Measurements from ENCODE around the gene HOXC6.

DNA sequence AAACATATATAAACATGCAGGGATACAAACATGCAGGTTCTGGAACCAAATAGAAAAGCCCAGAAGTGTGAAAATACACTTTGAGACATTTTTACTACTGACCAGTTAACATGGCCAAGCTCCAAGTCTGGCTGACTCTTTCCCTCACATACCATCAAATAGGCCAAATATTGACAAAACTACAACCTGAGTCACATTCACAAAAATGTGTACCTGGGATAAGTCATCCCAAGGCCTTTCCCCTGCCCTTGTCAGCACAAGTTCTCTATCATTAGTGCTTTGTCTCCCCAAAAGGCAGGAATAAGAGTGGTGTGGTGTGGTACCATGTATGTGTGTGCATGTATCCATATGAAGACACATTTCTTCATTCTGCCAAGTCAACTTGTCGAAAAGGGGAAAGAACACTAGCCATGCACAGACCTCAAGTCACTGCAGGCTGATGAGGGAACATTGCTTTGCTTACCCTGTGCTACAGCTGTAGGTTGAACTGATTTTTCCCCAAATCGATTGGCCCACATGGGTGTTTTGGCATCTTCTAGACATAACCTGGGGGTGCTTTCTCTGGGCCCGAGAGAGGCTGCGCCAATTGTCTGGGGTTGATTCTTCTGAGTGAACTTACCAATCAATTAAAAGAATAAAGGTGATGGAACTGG, 40.3 kb downstream of the HOXC6 start:
- TF ChIP-seq, protein P1, sequence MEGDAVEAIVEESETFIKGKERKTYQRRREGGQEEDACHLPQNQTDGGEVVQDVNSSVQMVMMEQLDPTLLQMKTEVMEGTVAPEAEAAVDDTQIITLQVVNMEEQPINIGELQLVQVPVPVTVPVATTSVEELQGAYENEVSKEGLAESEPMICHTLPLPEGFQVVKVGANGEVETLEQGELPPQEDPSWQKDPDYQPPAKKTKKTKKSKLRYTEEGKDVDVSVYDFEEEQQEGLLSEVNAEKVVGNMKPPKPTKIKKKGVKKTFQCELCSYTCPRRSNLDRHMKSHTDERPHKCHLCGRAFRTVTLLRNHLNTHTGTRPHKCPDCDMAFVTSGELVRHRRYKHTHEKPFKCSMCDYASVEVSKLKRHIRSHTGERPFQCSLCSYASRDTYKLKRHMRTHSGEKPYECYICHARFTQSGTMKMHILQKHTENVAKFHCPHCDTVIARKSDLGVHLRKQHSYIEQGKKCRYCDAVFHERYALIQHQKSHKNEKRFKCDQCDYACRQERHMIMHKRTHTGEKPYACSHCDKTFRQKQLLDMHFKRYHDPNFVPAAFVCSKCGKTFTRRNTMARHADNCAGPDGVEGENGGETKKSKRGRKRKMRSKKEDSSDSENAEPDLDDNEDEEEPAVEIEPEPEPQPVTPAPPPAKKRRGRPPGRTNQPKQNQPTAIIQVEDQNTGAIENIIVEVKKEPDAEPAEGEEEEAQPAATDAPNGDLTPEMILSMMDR (IDR thresholded peaks at IDR 0.05; ENCODE audit: extremely low read depth in 1 of 2, insufficient read depth in 1 of 2, low read depth in 1 of 2, low read length in 2 of 2) = no peak
- no peak for TF ChIP-seq EZH2 (IDR thresholded peaks at IDR 0.05; ENCODE audit: borderline replicate concordance, low read depth, low read length, severe bottlenecking)
- no peak for TF ChIP-seq GATA2 (IDR thresholded peaks at IDR 0.05; ENCODE audit: insufficient read depth, insufficient read length, low read depth, low read length)
- TF ChIP-seq MYC (IDR thresholded peaks at IDR 0.05; ENCODE audit: low read depth, low read length) = no peak
- TF ChIP-seq JUN (IDR thresholded peaks at IDR 0.05; ENCODE audit: borderline replicate concordance, insufficient read depth, insufficient read length, low read depth) = no peak
- TF ChIP-seq FOS (IDR thresholded peaks at IDR 0.05; ENCODE audit: borderline replicate concordance, insufficient read depth, low read length) = no peak
